ENCODE data around the gene KCNS1. TPM values are rescaled to one million over a fixed set of nuclear protein-coding genes. Genes with fewer than 3 reads are reported as not detected.

KCNS1 gene
- total RNA-seq, 1 experiment from 2014 or later = not detected

DNA sequence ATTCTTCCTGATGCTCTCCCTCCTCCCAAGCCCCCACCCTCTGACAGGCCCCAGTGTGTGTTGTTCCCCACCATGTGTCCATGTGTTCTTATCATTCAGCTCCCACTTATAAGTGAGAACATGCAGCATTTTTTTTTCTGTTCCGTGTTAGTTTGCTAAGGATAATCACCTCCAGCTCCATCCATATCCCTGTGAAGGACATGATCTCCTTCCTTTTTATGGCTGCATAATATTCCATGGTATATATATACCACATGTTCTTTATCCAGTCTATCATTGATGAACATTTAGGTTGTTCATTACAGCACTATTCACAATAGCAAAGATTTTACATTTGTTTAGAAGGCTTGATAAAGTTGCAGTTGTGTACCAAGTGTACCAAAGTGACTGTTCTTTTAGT lies 57.9 kb downstream of the KCNS1 start:
- ATAC-seq (no peak), DNase-seq (ENCODE audit: low read depth, low spot score) (no peak)
- CTCF ChIA-PET = interaction anchor here (1.2 to 3.6 kb wide), 10 partner anchors 12 to 248 kb away, joined by 3 to 92 read pairs (median 15); no protein-coding TSS in a partner anchor
- Histone ChIP-seq H3K9me2 (ENCODE audit: insufficient read depth) (no peaks in the 10 kb centered on the region), H3K9me3 (ENCODE audit: control insufficient read depth in 1 of 2, insufficient read depth in 1 of 2, low read depth in 1 of 2, low read length in 2 of 2) (no peaks in the 10 kb centered on the region), H3K27me3 (ENCODE audit: insufficient read depth, low read length) (no peaks in the 10 kb centered on the region), H3K4me3 (replicated peaks in 1 of 2; ENCODE audit: low read depth in 1 of 2, low read length in 2 of 2) (no peak overlapping the region), H3K4me1 (ENCODE audit: control insufficient read depth in 1 of 2, insufficient read depth in 2 of 2, low read length in 2 of 2) (peaks cover 14 to 19% of the 10 kb centered on the region in 2 experiments), H3K4me2 (ENCODE audit: low read length) (no peak overlapping the region), H3K27ac (ENCODE audit: low read depth, low read length) (no peak overlapping the region), H4K20me1 (ENCODE audit: insufficient read depth) (no peaks in the 10 kb centered on the region; the same call in 1 of the 2 replicates), H2AFZ (ENCODE audit: low read depth, low read length, poor library complexity, severe bottlenecking) (no peak overlapping the region), H3K79me2 (ENCODE audit: insufficient read depth, low read length) (0 out of 2 replicates have a peak, but pooled peaks cover 7% of the 10 kb centered on the region), H3K9ac (ENCODE audit: low read length) (no peak overlapping the region), H3K36me3 (ENCODE audit: control insufficient read depth in 1 of 2, insufficient read depth in 2 of 2, low read length in 2 of 2) (no peaks in the 10 kb centered on the region)
- no TSS peak for BruUV-seq (replicated peaks)
- TF ChIP-seq CEBPB (IDR thresholded peaks at IDR 0.05; ENCODE audit: low read depth) = no peak
- TF ChIP-seq, protein P1, sequence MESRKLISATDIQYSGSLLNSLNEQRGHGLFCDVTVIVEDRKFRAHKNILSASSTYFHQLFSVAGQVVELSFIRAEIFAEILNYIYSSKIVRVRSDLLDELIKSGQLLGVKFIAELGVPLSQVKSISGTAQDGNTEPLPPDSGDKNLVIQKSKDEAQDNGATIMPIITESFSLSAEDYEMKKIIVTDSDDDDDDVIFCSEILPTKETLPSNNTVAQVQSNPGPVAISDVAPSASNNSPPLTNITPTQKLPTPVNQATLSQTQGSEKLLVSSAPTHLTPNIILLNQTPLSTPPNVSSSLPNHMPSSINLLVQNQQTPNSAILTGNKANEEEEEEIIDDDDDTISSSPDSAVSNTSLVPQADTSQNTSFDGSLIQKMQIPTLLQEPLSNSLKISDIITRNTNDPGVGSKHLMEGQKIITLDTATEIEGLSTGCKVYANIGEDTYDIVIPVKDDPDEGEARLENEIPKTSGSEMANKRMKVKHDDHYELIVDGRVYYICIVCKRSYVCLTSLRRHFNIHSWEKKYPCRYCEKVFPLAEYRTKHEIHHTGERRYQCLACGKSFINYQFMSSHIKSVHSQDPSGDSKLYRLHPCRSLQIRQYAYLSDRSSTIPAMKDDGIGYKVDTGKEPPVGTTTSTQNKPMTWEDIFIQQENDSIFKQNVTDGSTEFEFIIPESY (IDR thresholded peaks at IDR 0.05; ENCODE audit: extremely low read depth, insufficient replicate concordance, low read length) = no peak
- TF ChIP-seq EZH2 (IDR thresholded peaks at IDR 0.05) = no peak
- TF ChIP-seq ELF1 (IDR thresholded peaks at IDR 0.05; ENCODE audit: borderline replicate concordance, low read depth) = no peak
- RAD21 ChIA-PET (ENCODE audit: low non-redundant PET in 1 of 2, low total read pairs in 2 of 2, uncharacterized antibody in 2 of 2, unreplicated experiment in 2 of 2) = interaction anchor here in 1 of 2 experiments (0.9 kb wide), 1 partner anchor 69 kb away, joined by 3 read pairs; no protein-coding TSS in a partner anchor
- POLR2A ChIA-PET = no interaction called here
- intact Hi-C loops (cut with micrococcal nuclease) = loop anchor here (5.0 to 10.0 kb wide), 3 partner anchors 182 to 732 kb away; partner anchors contain the start of gene SEMG2

Other genes starting within 250 kb of the KCNS1 start
- 200 TPM for gene YWHAB, start 215.4 kb downstream of the KCNS1 start, total RNA-seq (2021; ENCODE audit: unreplicated experiment)
- 127 TPM for gene PABPC1L, start 191.1 kb downstream of the KCNS1 start, total RNA-seq (2021; ENCODE audit: unreplicated experiment)
- gene TOMM34, start 140.7 kb downstream of the KCNS1 start, total RNA-seq (2021; ENCODE audit: unreplicated experiment) = 51.7 TPM
- gene STK4, start 134.6 kb downstream of the KCNS1 start, total RNA-seq (2021; ENCODE audit: unreplicated experiment) = 45.4 TPM
- gene WFDC5, start 14.0 kb upstream of the KCNS1 start, total RNA-seq (2021; ENCODE audit: unreplicated experiment) = not detected
- not detected for gene WFDC12, start 23.3 kb upstream of the KCNS1 start, total RNA-seq (2021; ENCODE audit: unreplicated experiment)
- not detected for gene PI3, start 73.8 kb upstream of the KCNS1 start, total RNA-seq (2021; ENCODE audit: unreplicated experiment)
- not detected for gene SEMG1, start 105.9 kb upstream of the KCNS1 start, total RNA-seq (2021; ENCODE audit: unreplicated experiment)
- gene SEMG2, start 120.2 kb upstream of the KCNS1 start, total RNA-seq (2021; ENCODE audit: unreplicated experiment) = not detected
- 5.4 TPM for gene SLPI, start 153.4 kb upstream of the KCNS1 start, total RNA-seq (2021; ENCODE audit: unreplicated experiment)
- gene RBPJL, start 205.7 kb upstream of the KCNS1 start, total RNA-seq (2021; ENCODE audit: unreplicated experiment) = not detected
- gene MATN4, start 207.2 kb upstream of the KCNS1 start, total RNA-seq (2021; ENCODE audit: unreplicated experiment) = 0.64 TPM
- gene SDC4, start 247.3 kb upstream of the KCNS1 start, total RNA-seq (2021; ENCODE audit: unreplicated experiment) = 100 TPM

Measured in HCT116 (cell line).